ELR (cell line): ENCODE data around the gene GALNT16.
"Not testable (repeated sequence)": the region's sequence is repeated elsewhere in the genome, so short reads cannot be mapped to it uniquely, and the experiment has no call there.

Experiments
- DNase-seq: peaks from one replicate; pipeline ENCODE4 v3.0.0-alpha.2; 2015; ENCODE audit warnings: low read depth

The GALNT16 gene

GRCh38 chr14:69259527-69260189, at the start of gene GALNT16:
TSS of gene GALNT16 (plus strand) at chr14:69260158. CDS start at chr14:69260291, 133 bp downstream.
- DNase-seq, result peak; percentile 47

DNA sequence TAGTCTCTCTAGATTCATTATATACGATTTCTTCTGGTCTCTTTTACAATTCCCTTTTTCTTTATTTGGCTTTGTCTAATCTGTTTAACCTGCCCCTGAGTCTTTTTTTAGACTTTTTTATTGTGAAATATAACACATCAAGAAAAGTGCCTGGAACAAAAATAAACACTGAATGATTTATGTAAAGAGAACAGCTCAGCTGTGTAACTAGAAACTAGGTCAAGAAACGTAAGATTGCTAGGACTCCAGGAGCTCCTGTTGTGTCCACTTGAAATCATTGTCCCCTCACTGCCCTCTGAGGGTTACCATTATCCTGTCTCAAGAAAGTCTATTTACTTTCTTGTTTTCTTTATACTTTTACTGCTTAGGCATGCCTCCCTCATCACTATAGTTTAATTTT, 45.6 kb upstream of the GALNT16 start:
- no peak for DNase-seq

- not testable (repeated sequence) for DNase-seq
Measured at GRCh38 chr14:69217663-69218062, 42.3 kb upstream of the GALNT16 start.

DNA sequence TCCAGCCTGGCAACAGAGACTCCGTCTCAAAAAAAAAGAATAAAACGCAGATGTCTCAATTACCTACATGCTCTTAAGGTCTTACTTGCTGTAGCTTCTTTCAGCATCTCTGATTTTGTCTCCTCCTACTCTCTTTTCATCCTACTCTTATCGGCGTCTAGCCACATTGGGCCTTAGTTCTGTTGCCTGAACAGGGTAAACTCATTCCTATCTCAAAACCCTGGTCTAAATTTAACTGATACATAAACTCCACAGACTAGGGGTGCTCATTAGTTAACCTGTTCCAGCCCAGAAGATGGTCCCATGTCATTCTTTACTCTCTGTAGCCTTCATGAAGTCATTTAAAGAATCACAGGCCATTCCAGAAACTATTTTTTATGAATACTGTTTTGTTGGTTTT, 35.0 kb upstream of the GALNT16 start:
- DNase-seq, result no peak

DNA sequence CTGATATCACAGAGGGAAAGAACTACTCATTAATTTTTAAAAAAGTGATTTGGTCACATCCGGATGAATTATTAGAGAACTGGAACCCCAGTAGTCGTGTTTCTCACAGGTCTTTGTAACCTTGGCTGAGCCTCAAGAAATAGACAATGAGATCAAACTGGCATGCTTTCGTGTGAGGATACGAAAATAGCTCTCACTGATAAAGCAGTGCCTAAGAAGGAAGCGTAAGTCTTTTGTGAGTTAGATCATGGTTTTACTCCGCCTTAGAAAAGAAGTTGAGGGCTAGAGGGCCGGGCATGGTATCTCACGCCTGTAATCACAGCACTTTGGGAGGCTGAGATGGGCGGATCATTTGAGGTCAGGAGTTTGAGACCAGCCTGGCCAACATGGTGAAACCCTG, 33.8 kb upstream of the GALNT16 start:
- no peak for DNase-seq

DNA sequence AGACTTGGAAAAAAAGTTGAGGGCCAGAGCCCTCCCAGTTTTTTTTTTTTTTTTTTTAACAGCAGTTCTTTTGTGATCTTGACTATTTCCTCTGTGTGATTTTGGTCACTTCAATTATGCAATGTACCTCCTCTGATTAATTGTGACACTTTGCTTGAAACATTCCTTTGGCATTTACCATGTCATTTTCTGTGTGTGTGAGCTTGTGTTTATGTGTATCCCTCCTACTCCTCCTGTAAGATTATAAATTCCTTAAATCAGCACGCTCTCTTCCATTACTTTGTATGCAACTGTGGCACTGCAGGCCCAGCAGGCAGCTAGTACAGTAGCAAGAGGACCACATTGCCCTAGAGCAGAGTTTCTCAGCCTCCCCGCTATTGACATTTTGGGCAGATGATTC, 33.2 kb upstream of the GALNT16 start:
- DNase-seq, result no peak

GRCh38 chr14:69231486-69231885, 28.5 kb upstream of the GALNT16 start:
- DNase-seq, result no peak

GRCh38 chr14:69232388-69232787, 27.6 kb upstream of the GALNT16 start:
- DNase-seq, result no peak

DNA sequence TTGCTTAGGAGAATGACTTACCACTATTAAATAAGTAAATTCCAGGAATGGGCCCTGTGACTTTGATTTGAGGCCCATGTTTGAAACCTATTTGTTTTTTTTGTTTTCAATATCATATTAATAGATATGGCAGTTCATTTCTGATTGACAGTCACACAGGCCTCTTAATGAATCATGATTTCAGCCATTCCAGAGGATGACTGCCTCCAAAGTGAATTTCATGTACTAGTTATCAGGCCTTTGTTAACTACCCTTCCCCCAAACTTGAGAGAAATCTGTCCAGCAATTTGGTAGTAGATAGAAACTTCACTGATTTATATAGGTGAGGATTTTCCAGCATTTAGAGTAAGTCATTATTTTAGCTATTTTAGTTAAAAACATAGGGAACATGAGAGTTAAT, 25.9 kb upstream of the GALNT16 start:
- no peak for DNase-seq

- no peak for DNase-seq
Measured at GRCh38 chr14:69235708-69236107, 24.2 kb upstream of the GALNT16 start.

GRCh38 chr14:69237142-69237541, 22.8 kb upstream of the GALNT16 start:
- no peak for DNase-seq

DNA sequence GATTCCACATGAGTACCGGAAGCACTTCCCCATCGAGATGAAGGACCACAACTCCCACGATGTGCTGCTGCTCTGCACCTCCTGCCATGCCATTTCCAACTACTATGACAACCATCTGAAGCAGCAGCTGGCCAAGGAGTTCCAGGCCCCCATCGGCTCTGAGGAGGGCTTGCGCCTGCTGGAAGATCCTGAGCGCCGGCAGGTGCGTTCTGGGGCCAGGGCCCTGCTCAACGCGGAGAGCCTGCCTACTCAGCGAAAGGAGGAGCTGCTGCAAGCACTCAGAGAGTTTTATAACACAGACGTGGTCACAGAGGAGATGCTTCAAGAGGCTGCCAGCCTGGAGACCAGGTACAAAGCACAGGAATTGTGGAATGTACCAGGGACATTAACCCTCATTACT, 22.4 kb upstream of the GALNT16 start:
- DNase-seq, result no peak

- DNase-seq, result no peak
Measured at GRCh38 chr14:69238883-69239282, 21.1 kb upstream of the GALNT16 start.

DNA sequence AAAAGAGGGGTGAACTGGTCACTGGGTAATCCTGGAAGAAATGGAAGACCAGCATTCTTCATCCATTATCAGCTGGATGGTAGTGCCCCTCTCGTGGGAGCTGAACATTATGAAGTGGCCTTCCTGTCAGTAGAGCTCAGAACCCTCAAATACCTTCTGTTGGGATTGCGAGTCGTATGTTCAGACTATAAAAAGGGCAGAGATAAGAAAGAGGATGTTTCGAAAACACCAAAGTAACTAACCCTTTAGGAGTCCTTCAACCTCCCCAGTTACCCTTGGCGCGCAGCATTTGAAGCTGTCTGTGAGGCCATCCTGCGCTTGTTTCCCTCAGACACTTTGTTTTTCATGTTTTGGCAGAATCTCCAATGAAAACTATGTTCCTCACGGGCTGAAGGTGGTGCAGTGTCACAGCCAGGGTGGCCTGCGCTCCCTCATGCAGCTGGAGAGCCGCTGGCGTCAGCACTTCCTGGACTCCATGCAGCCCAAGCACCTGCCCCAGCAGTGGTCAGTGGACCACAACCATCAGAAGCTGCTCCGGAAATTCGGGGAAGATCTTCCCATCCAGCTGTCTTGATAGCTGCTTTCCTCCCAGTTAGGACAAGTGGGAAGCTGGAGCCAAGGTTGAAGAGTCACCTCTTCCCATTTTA, 19.3 kb upstream of the GALNT16 start:
- no peak for DNase-seq

DNA sequence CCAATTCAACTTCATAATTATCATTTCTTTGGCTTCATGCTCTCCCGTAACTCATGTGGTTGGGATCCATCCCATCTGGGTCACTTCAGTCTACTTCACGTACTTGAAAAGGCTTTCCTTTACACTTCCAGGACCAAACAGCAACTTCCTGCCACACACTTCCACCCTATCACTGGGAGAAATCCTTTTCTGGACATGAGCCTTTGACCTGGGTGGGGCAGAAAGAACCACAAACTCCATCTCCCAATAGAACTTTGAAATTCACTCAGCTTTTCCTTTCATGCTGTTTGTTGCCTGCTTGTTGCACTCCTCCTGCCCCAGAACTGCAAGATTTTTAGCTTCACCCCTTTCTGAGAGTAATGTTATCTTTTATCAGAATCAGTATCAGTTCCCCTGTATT, 18.4 kb upstream of the GALNT16 start:
- DNase-seq, result no peak

GRCh38 chr14:69242311-69243224, 17.4 kb upstream of the GALNT16 start:
- peak; percentile 80 for DNase-seq

GRCh38 chr14:69244946-69245345, 15.0 kb upstream of the GALNT16 start:
- DNase-seq, result no peak

DNA sequence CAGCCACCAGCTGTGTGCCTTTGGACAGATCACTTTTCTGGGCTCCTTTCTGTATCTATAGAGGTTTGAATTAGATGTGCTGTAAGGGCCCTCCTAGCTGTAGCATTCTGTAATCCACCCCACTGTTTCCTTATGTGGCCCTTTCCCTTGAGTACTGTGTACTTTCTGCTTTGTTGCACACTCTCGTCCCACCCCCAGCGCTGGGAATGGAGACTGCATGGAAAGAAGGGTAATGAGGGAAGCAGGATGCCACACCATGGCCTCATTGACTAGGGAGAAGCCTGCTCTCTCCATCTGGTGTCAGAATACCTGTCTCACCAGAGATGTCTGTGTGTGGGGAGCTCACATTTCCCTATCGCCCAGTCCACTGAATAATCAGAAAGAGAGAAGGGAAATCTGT, 13.6 kb upstream of the GALNT16 start:
- no peak for DNase-seq

DNA sequence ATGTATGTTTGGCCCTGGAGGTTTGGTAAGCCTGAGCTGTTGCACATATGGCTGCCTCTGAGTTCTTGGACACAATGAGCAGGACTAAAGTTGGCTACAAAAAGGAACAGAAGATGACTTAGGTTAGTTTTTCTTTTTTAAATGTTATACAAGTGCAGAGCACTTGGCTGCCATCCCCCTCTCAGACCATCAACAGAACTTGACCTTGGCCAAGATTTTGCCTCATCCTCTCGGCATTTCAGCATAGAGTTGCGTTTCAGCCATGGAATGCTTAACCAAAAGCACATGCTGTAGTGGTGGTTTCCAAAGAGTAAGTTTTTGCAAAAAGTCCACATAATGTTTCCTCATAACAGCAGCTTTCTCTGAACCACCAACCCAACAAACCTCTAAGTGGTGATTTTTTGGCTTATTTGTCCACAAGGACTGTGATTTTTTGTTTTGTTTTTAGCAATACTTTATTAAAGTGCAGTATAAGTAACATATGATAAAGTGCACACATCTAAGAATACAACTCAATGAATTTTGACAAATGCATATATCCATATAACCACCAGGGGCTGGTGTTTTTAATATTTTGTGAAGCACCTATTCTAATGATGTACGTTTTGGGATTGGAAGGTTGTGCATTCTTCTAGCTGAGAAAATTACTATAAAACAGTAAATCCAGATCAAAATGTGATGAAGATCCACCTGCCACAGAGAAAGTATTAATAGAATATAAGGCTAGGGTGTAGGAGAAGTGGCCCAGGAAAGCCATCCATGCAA, 12.1 kb upstream of the GALNT16 start:
- DNase-seq, result peak; percentile 42

GRCh38 chr14:69249603-69250002, 10.4 kb upstream of the GALNT16 start:
- DNase-seq, result no peak

DNA sequence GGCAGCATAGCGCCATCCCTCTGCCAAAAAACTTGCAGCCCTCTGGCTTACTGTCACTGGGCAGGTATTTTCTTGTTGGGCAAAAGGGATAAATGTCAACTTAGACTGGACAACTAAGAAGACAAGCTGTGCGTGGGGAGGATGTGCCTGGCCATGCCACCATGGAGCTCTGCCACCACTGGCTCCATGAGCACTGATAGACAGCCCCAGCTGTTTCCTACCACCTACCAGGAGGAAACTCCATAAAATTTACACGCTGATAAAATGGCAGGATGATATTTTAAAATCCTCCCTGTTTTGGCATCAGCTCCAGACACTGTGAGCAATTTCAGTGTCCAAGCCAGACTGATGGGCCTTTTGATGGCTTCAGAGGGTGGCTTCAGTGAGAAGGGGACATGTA, 7.1 kb upstream of the GALNT16 start:
- no peak for DNase-seq

DNA sequence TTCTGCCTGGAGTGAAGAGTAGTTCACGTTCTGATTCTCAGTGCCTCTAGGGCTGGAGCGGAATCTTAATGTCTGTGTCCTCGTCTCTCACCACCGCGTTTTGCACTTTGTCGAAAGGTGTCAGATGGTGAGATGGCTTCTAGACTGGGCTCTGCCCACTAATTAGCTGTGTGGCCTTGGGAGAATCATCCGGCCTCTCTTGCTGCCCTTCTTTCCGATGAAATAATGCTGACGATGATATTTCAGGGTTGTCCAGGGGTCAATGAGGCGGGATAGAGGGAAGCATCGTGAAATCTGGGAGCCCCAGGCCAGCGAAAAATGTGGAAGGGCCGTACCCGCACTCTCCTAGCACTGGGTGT, 811 bp upstream of the GALNT16 start:
- no peak for DNase-seq
